ENCODE data around the gene HKDC1. TPM values are rescaled to one million over a fixed set of nuclear protein-coding genes. Genes with fewer than 3 reads are reported as not detected.

The HKDC1 gene
- total and polyA plus RNA-seq, 10 of the 15 experiments (the other 5 are each of a cell fraction or from before 2014, with no cell fraction given) = 0.04 to 0.34 (median 0.13) TPM; not detected in 5

DNA sequence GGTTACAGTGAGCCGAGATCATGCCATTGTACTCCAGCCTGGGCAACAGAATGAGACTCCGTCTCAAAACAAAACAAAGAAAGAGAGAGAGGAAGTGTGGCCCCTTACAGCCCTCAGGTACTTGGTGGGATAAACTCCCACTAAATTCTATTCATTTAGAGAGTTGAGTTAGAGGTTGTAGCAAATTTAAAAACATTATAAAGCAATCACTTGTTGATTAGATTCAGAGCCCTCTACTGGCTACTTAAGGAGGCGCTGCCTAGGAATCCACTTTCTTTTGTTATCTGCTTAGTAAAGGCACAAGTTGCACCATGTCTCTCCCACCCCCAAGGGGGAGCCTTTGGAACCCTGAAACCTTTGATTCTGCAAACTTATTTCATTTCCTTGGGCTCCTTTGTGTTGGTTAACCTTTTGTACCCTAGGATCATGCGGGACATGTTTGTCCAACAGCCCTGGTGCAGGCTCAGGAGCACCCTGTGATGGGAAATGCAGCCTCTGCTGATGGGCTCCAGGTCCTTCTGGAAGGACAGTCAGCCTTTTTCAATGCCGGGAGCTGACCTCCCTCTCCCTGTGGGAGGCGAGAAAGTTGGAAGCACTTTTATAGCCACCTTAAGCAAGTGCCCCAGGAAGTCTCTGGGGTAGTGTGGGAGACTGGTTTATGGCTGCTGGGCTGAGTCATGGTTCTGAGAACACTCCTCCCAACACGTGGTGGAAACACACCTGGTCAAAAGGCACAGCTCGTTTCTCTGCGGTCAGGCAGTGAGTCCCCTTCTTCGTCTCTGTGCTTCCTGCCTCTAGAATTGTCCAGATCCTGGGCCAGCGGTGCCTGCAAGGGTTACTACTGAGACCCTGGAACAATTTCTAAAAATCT is 2.3 kb downstream of the HKDC1 start (continued):
- TF ChIP-seq RCOR1 (conservative IDR thresholded peaks at IDR 0.05; ENCODE audit: low read depth, low read length) (no peak), BHLHE40 (IDR thresholded peaks at IDR 0.05; ENCODE audit: borderline replicate concordance in 1 of 2, low read depth in 2 of 2, low read length in 1 of 2) (peak; percentile 90 to 92), NRF1 (conservative IDR thresholded peaks at IDR 0.05; ENCODE audit: low read depth, low read length) (no peak), SREBF2 (IDR thresholded peaks at IDR 0.05; ENCODE audit: low read length) (no peak), SUZ12 (IDR thresholded peaks at IDR 0.05; ENCODE audit: unreplicated experiment) (no peak), SPI1 (IDR thresholded peaks at IDR 0.05; ENCODE audit: borderline replicate concordance, insufficient read depth, low read depth, low read length) (peak; percentile 55; the same call in 1 of the 2 replicates), NFYB (IDR thresholded peaks at IDR 0.05; ENCODE audit: insufficient read depth, low read depth, low read length) (no peak), PAX5 (IDR thresholded peaks at IDR 0.05; ENCODE audit: borderline replicate concordance, low read depth, low read length) (peak; percentile 71; the same call in 1 of the 2 replicates), NR2C1 (IDR thresholded peaks at IDR 0.05) (no peak), RAD21 (IDR thresholded peaks at IDR 0.05; ENCODE audit: insufficient read depth, low read depth, low read length) (peak; percentile 62), RB1 (IDR thresholded peaks at IDR 0.05; ENCODE audit: borderline replicate concordance) (peak; percentile 37; the same call in 1 of the 2 replicates), FOXK2 (IDR thresholded peaks at IDR 0.05) (no peak), POLR2AphosphoS2 (IDR thresholded peaks at IDR 0.05; ENCODE audit: low read depth, low read length) (no peak)
- TF ChIP-seq, protein P1, sequence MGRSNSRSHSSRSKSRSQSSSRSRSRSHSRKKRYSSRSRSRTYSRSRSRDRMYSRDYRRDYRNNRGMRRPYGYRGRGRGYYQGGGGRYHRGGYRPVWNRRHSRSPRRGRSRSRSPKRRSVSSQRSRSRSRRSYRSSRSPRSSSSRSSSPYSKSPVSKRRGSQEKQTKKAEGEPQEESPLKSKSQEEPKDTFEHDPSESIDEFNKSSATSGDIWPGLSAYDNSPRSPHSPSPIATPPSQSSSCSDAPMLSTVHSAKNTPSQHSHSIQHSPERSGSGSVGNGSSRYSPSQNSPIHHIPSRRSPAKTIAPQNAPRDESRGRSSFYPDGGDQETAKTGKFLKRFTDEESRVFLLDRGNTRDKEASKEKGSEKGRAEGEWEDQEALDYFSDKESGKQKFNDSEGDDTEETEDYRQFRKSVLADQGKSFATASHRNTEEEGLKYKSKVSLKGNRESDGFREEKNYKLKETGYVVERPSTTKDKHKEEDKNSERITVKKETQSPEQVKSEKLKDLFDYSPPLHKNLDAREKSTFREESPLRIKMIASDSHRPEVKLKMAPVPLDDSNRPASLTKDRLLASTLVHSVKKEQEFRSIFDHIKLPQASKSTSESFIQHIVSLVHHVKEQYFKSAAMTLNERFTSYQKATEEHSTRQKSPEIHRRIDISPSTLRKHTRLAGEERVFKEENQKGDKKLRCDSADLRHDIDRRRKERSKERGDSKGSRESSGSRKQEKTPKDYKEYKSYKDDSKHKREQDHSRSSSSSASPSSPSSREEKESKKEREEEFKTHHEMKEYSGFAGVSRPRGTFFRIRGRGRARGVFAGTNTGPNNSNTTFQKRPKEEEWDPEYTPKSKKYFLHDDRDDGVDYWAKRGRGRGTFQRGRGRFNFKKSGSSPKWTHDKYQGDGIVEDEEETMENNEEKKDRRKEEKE (IDR thresholded peaks at IDR 0.05) = no peak
- TF ChIP-seq, protein P2, sequence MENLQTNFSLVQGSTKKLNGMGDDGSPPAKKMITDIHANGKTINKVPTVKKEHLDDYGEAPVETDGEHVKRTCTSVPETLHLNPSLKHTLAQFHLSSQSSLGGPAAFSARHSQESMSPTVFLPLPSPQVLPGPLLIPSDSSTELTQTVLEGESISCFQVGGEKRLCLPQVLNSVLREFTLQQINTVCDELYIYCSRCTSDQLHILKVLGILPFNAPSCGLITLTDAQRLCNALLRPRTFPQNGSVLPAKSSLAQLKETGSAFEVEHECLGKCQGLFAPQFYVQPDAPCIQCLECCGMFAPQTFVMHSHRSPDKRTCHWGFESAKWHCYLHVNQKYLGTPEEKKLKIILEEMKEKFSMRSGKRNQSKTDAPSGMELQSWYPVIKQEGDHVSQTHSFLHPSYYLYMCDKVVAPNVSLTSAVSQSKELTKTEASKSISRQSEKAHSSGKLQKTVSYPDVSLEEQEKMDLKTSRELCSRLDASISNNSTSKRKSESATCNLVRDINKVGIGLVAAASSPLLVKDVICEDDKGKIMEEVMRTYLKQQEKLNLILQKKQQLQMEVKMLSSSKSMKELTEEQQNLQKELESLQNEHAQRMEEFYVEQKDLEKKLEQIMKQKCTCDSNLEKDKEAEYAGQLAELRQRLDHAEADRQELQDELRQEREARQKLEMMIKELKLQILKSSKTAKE (IDR thresholded peaks at IDR 0.05; ENCODE audit: low read depth, poor library complexity, severe bottlenecking) = peak; percentile 68
- TF ChIP-seq, protein P3, sequence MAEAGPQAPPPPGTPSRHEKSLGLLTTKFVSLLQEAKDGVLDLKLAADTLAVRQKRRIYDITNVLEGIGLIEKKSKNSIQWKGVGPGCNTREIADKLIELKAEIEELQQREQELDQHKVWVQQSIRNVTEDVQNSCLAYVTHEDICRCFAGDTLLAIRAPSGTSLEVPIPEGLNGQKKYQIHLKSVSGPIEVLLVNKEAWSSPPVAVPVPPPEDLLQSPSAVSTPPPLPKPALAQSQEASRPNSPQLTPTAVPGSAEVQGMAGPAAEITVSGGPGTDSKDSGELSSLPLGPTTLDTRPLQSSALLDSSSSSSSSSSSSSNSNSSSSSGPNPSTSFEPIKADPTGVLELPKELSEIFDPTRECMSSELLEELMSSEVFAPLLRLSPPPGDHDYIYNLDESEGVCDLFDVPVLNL (IDR thresholded peaks at IDR 0.05; ENCODE audit: low read depth, low read length) = no peak
- TF ChIP-seq, protein P4, sequence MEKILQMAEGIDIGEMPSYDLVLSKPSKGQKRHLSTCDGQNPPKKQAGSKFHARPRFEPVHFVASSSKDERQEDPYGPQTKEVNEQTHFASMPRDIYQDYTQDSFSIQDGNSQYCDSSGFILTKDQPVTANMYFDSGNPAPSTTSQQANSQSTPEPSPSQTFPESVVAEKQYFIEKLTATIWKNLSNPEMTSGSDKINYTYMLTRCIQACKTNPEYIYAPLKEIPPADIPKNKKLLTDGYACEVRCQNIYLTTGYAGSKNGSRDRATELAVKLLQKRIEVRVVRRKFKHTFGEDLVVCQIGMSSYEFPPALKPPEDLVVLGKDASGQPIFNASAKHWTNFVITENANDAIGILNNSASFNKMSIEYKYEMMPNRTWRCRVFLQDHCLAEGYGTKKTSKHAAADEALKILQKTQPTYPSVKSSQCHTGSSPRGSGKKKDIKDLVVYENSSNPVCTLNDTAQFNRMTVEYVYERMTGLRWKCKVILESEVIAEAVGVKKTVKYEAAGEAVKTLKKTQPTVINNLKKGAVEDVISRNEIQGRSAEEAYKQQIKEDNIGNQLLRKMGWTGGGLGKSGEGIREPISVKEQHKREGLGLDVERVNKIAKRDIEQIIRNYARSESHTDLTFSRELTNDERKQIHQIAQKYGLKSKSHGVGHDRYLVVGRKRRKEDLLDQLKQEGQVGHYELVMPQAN (conservative IDR thresholded peaks at IDR 0.05) = 0 out of 2 replicates have a peak, but pooled peaks have one; percentile 20
- TF ChIP-seq, protein P5, sequence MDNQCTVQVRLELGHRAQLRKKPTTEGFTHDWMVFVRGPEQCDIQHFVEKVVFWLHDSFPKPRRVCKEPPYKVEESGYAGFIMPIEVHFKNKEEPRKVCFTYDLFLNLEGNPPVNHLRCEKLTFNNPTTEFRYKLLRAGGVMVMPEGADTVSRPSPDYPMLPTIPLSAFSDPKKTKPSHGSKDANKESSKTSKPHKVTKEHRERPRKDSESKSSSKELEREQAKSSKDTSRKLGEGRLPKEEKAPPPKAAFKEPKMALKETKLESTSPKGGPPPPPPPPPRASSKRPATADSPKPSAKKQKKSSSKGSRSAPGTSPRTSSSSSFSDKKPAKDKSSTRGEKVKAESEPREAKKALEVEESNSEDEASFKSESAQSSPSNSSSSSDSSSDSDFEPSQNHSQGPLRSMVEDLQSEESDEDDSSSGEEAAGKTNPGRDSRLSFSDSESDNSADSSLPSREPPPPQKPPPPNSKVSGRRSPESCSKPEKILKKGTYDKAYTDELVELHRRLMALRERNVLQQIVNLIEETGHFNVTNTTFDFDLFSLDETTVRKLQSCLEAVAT (IDR thresholded peaks at IDR 0.05) = 0 out of 2 replicates have a peak, but pooled peaks have one; percentile 60

Data from GM12878 (cell line).